Retina (tissue), 1 donor: ENCODE results near the gene GLCE.

Experiments used
- DNase-seq: peaks from one replicate; pipeline ENCODE4 v3.0.0-alpha.2; 2016

GLCE gene

GRCh38 chr15:69210574-69210973 is 50.1 kb downstream of the GLCE start:
- DNase-seq = no peak

- no peak for DNase-seq
These were observed 53.4 kb downstream of the GLCE start for GRCh38 chr15:69213786-69214185.

GRCh38 chr15:69215314-69216035 is 55.0 kb downstream of the GLCE start:
- no peak for DNase-seq

GRCh38 chr15:69217381-69217780 is 56.9 kb downstream of the GLCE start:
- DNase-seq = no peak

GRCh38 chr15:69219690-69220089 is 59.3 kb downstream of the GLCE start:
- DNase-seq = no peak

- no peak for DNase-seq
These were observed 61.6 kb downstream of the GLCE start for GRCh38 chr15:69222002-69222474.

GRCh38 chr15:69223083-69223813 is 62.8 kb downstream of the GLCE start:
- no peak for DNase-seq

- no peak for DNase-seq
These were observed 63.9 kb downstream of the GLCE start for GRCh38 chr15:69224383-69224782.

- no peak for DNase-seq
These were observed 65.1 kb downstream of the GLCE start for GRCh38 chr15:69225355-69226022.

- DNase-seq = no peak
These were observed 65.6 kb downstream of the GLCE start for GRCh38 chr15:69226023-69226355.

- DNase-seq = no peak
These were observed 71.7 kb downstream of the GLCE start for GRCh38 chr15:69232144-69232543.

GRCh38 chr15:69232765-69233164 is 72.3 kb downstream of the GLCE start:
- no peak for DNase-seq

- DNase-seq = no peak
These were observed 74.2 kb downstream of the GLCE start for GRCh38 chr15:69234676-69235075.

GRCh38 chr15:69236505-69236904 is 76.1 kb downstream of the GLCE start:
- no peak for DNase-seq

GRCh38 chr15:69237718-69238117 is 77.3 kb downstream of the GLCE start:
- no peak for DNase-seq

GRCh38 chr15:69244798-69245197 is 84.4 kb downstream of the GLCE start:
- DNase-seq = no peak

- no peak for DNase-seq
These were observed 92.7 kb downstream of the GLCE start for GRCh38 chr15:69253156-69253555.

- no peak for DNase-seq
These were observed 105.0 kb downstream of the GLCE start for GRCh38 chr15:69265347-69265955.

- DNase-seq = no peak
These were observed 110.8 kb downstream of the GLCE start for GRCh38 chr15:69271217-69271616.

- no peak for DNase-seq
These were observed 111.7 kb downstream of the GLCE start for GRCh38 chr15:69272139-69272538.

GRCh38 chr15:69272891-69273290 is 112.5 kb downstream of the GLCE start:
- no peak for DNase-seq

GRCh38 chr15:69275074-69275670 is 114.7 kb downstream of the GLCE start:
- no peak for DNase-seq

GRCh38 chr15:69275933-69276560 is 115.6 kb downstream of the GLCE start:
- no peak for DNase-seq
